Activated B cell treated with CpG ODN at 0.5 μM for 24 hours (primary cell): Measurements from ENCODE around the gene ADARB1. TPM values are rescaled to one million over a fixed set of nuclear protein-coding genes. Genes with fewer than 3 reads are reported as not detected.

Source experiments
- ATAC-seq: fragments of 200-7000 bp; cut with Tn5 transposase; one replicate; pipeline ENCODE4 v1.10.0; 2021; ENCODE audit warnings: low read depth, mild to moderate bottlenecking, moderate library complexity
- CTCF ChIA-PET: fragments of 350-600 bp; sonication (Branson Sonifier 250); formaldehyde crosslinking; loops from one replicate; lab custom pipeline; 2021; ENCODE audit warnings: antibody characterized with exemption; lab: Charles Lee
- POLR2A ChIA-PET: fragments of 350-600 bp; sonication (Branson Sonifier 250); formaldehyde crosslinking; loops from one replicate; lab custom pipeline; 2021; ENCODE audit warnings: antibody characterized with exemption; lab: Charles Lee
- DNase-seq: peaks from one replicate; pipeline ENCODE4 v3.0.0; 2022
- H3K27ac Mint-ChIP-seq: one replicate; pipeline ENCODE4 v1.8.0; 2020; ENCODE audit warnings: mixed read lengths
- H3K27me3 Mint-ChIP-seq: one replicate; pipeline ENCODE4 v1.8.0; 2021; ENCODE audit warnings: mixed read lengths
- H3K36me3 Mint-ChIP-seq: one replicate; pipeline ENCODE4 v1.8.0; 2021; ENCODE audit warnings: low read depth, mixed read lengths
- H3K4me1 Mint-ChIP-seq: one replicate; pipeline ENCODE4 v1.8.0; 2021; ENCODE audit warnings: mixed read lengths
- H3K4me3 Mint-ChIP-seq: one replicate; pipeline ENCODE4 v1.8.0; 2020; ENCODE audit warnings: mild to moderate bottlenecking, mixed read lengths
- H3K9me3 Mint-ChIP-seq: one replicate; pipeline ENCODE4 v1.8.0; 2020; ENCODE audit warnings: mixed read lengths
- CTCF ChIP-seq: fragments of 200-600 bp; IDR thresholded peaks from one replicate; pipeline ENCODE4 v1.8.0; 2022; ENCODE audit warnings: antibody characterized with exemption, mild to moderate bottlenecking
- intact Hi-C: fragments of 100-400 bp; cut with micrococcal nuclease; formaldehyde crosslinking; loops from one replicate; pipeline ENCODE4 v1.15.1; 2024
- total RNA-seq: library from RNA; stranded (reverse); gene quantifications from 2 replicates; pipeline ENCODE4 v1.2.3, GENCODE V29; 2022

Gene ADARB1
- total RNA-seq, 1 donor from 2014 or later, result 22.6 TPM

DNA sequence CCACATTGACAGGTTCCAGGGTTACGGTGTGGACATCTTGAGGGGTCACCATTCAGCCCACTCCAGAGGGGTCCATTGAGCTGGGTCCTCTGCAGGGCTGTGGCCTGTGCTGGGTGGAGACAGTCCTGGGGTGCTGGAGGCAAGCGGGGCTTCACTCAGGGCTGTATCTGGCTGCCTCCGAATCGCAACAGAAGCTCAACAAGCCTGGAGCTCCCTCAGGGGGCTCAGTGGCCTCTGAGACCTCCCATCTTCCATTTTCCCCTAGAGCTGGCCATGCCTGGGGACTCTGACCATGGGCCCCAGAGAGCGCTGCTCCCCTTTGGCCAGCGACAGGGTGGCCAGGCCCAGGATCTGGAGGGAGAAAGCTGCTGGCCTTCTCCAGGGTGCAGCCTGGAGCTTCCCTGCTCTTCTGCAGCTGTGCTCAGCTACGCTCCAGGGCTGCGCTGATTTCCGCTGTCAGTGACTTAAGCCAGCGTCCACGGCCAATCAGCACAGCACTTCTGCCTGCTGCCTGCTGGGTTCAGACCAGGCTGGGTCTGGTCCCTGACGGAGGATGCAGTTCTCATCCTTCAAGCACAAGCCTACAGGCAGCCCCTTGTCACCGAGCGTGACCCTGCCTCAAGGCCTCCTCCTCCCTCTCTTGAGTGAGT lies 45.0 kb upstream of the ADARB1 start:
- intact Hi-C loops, result no loop called here
- peaks cover 4% of the 10 kb centered on the region for H3K4me1 Mint-ChIP-seq
- DNase-seq (no peak), ATAC-seq (no peak)
- H3K4me3 Mint-ChIP-seq, result no peak overlapping the region
- H3K9me3 Mint-ChIP-seq, result peaks cover 4% of the 10 kb centered on the region
- no peak for TF ChIP-seq CTCF
- no peaks in the 10 kb centered on the region for H3K36me3 Mint-ChIP-seq
- CTCF ChIA-PET, result no interaction called here
- H3K27ac Mint-ChIP-seq, result no peak overlapping the region
- POLR2A ChIA-PET, result no interaction called here
- peaks cover 7% of the 10 kb centered on the region for H3K27me3 Mint-ChIP-seq

- Mint-ChIP-seq H3K9me3 (no peaks in the 10 kb centered on the region), H3K4me3 (no peak overlapping the region), H3K27me3 (peaks cover 7% of the 10 kb centered on the region), H3K4me1 (peaks cover 4% of the 10 kb centered on the region), H3K36me3 (no peaks in the 10 kb centered on the region), H3K27ac (no peak overlapping the region)
- intact Hi-C loops, result no loop called here
- ChIA-PET CTCF (no interaction called here), POLR2A (no interaction called here)
- no peak for TF ChIP-seq CTCF
- DNase-seq (no peak), ATAC-seq (no peak)
Observed at GRCh38 chr21:45029948-45030681, 44.3 kb upstream of the ADARB1 start.

GRCh38 chr21:45030682-45031570 lies 43.5 kb upstream of the ADARB1 start:
- no peaks in the 10 kb centered on the region for H3K36me3 Mint-ChIP-seq
- ChIA-PET POLR2A (no interaction called here), CTCF (no interaction called here)
- no peak for ATAC-seq
- H3K27me3 Mint-ChIP-seq, result peaks cover 7% of the 10 kb centered on the region
- no peak overlapping the region for H3K27ac Mint-ChIP-seq
- intact Hi-C loops, result no loop called here
- H3K4me1 Mint-ChIP-seq, result peaks cover 4% of the 10 kb centered on the region
- H3K4me3 Mint-ChIP-seq, result no peak overlapping the region
- peaks cover 1% of the 10 kb centered on the region for H3K9me3 Mint-ChIP-seq
- no peak for TF ChIP-seq CTCF
- no peak for DNase-seq

GRCh38 chr21:45031571-45032191 lies 42.7 kb upstream of the ADARB1 start:
- POLR2A ChIA-PET, result no interaction called here
- peaks cover 4% of the 10 kb centered on the region for H3K4me1 Mint-ChIP-seq
- H3K9me3 Mint-ChIP-seq, result peaks cover 7% of the 10 kb centered on the region
- ATAC-seq (no peak), DNase-seq (no peak)
- H3K27me3 Mint-ChIP-seq, result peaks cover 9% of the 10 kb centered on the region
- CTCF ChIA-PET, result no interaction called here
- H3K4me3 Mint-ChIP-seq, result no peak overlapping the region
- TF ChIP-seq CTCF, result no peak
- intact Hi-C loops, result no loop called here
- no peaks in the 10 kb centered on the region for H3K36me3 Mint-ChIP-seq
- no peak overlapping the region for H3K27ac Mint-ChIP-seq
